Karpas-422 (cell line): ENCODE data around the gene BCKDHB. TPM values are rescaled to one million over a fixed set of nuclear protein-coding genes. Genes with fewer than 3 reads are reported as not detected.

Experiments used
- DNase-seq: peaks from one replicate; pipeline ENCODE4 v3.0.0-alpha.2; 2015
- H2AFZ ChIP-seq: fragments of 200-600 bp; sonication (generic); 2 replicates; pipeline ENCODE4 v1.6.1; 2014; ENCODE audit warnings: antibody characterized with exemption, low read length, mixed read lengths
- H3K27ac ChIP-seq: fragments of 200-600 bp; sonication (generic); 2 replicates; pipeline ENCODE4 v1.5.1; 2014; ENCODE audit warnings: mild to moderate bottlenecking, low read length, moderate library complexity
- H3K27me3 ChIP-seq: fragments of 200-600 bp; sonication (generic); 2 replicates; pipeline ENCODE4 v1.6.1; 2014; ENCODE audit warnings: low read length, mixed read lengths
- H3K36me3 ChIP-seq: fragments of 200-600 bp; sonication (generic); 2 replicates; pipeline ENCODE4 v1.6.1; 2014; ENCODE audit warnings: low read length, mixed read lengths; ENCODE audit not compliant: insufficient read depth
- H3K4me1 ChIP-seq: fragments of 200-600 bp; sonication (generic); 2 replicates; pipeline ENCODE4 v1.6.1; 2014; ENCODE audit warnings: mild to moderate bottlenecking, low read length, mixed read lengths
- H3K4me2 ChIP-seq: fragments of 200-600 bp; sonication (generic); 2 replicates; pipeline ENCODE4 v1.6.1; 2014; ENCODE audit warnings: low read length, low read depth, mild to moderate bottlenecking; ENCODE audit not compliant: poor library complexity, severe bottlenecking
- H3K4me3 ChIP-seq: fragments of 200-600 bp; sonication (generic); 2 replicates; pipeline ENCODE4 v1.5.1; 2014; ENCODE audit warnings: mild to moderate bottlenecking, antibody characterized with exemption, low read length, mixed read lengths
- H3K79me2 ChIP-seq: fragments of 200-600 bp; sonication (generic); 2 replicates; pipeline ENCODE4 v1.6.1; 2014; ENCODE audit warnings: mild to moderate bottlenecking, low read length, mixed read lengths
- H3K9ac ChIP-seq: fragments of 200-600 bp; sonication (generic); 2 replicates; pipeline ENCODE4 v1.6.0; 2014; ENCODE audit warnings: low read length
- H3K9me2 ChIP-seq: fragments of 200-600 bp; sonication (generic), shearing (Covaris generic); replicated peaks from 2 replicates; pipeline ENCODE4 v1.6.0; 2014; ENCODE audit warnings: mild to moderate bottlenecking, low read length, moderate library complexity; ENCODE audit not compliant: insufficient read depth
- H3K9me3 ChIP-seq: fragments of 300-700, 200-600 bp; sonication (generic); 2 replicates; pipeline ENCODE4 v1.6.1; 2014; ENCODE audit warnings: low read length, mixed read lengths
- H4K20me1 ChIP-seq: fragments of 200-600 bp; sonication (generic); 2 replicates; pipeline ENCODE4 v1.6.1; 2014; ENCODE audit warnings: mild to moderate bottlenecking, antibody characterized with exemption, low read length, low read depth; ENCODE audit not compliant: insufficient read depth
- total RNA-seq: library from RNA; depleted of rRNA; stranded (reverse); fragments of >200 nt; shearing (Covaris generic); gene quantifications from 2 replicates; pipeline ENCODE4 v1.2.3, GENCODE V29; 2014; ENCODE audit warnings: low replicate concordance

The BCKDHB gene
- total RNA-seq, 1 experiment from 2014 or later: 58.3 TPM

- Histone ChIP-seq H3K9me3 (no peaks in the 10 kb centered on the region; the same call in 1 of the 2 replicates), H3K9ac (no peak overlapping the region), H3K9me2 (no peaks in the 10 kb centered on the region), H3K79me2 (peaks cover 25% of the 10 kb centered on the region), H3K27ac (no peak overlapping the region), H3K4me2 (no peak overlapping the region), H2AFZ (no peak overlapping the region), H3K27me3 (no peaks in the 10 kb centered on the region), H3K4me3 (no peak overlapping the region), H3K36me3 (peaks cover 32% of the 10 kb centered on the region), H3K4me1 (no peaks in the 10 kb centered on the region), H4K20me1 (no peaks in the 10 kb centered on the region)
- DNase-seq: no peak
Measured at GRCh38 chr6:80134065-80134464, 27.6 kb downstream of the BCKDHB start.

DNA sequence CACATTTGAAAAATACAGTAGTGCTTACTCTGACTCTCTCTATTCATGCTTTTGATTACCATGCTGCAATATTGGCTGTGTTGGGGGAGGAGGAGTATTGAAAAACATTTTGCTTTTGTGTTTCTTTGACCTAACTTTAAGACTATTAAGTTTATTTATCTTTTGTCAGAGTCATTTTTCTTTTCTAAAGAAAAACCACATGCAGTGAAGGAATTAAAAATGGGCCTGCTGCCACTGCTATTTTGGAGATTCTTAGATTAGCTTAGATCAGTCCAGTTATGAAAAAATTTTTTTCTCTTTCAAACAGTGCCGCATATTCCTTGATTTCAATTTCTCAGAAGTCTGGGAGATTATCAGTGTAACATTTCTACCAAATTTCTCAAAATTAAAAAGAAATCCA lies 36.1 kb downstream of the BCKDHB start:
- Histone ChIP-seq H3K9me3 (no peaks in the 10 kb centered on the region; the same call in 1 of the 2 replicates), H3K79me2 (peaks cover 41% of the 10 kb centered on the region), H2AFZ (no peak overlapping the region), H3K9ac (no peak overlapping the region), H3K27ac (no peak overlapping the region), H3K4me1 (no peaks in the 10 kb centered on the region), H3K4me2 (no peak overlapping the region), H3K27me3 (no peaks in the 10 kb centered on the region), H3K9me2 (no peaks in the 10 kb centered on the region), H4K20me1 (no peaks in the 10 kb centered on the region), H3K36me3 (peaks cover 9% of the 10 kb centered on the region; the same call in 1 of the 2 replicates), H3K4me3 (no peak overlapping the region)
- DNase-seq: no peak

GRCh38 chr6:80143419-80143937 lies 37.0 kb downstream of the BCKDHB start:
- H3K4me1 ChIP-seq: no peaks in the 10 kb centered on the region
- H4K20me1 ChIP-seq: no peaks in the 10 kb centered on the region
- H3K79me2 ChIP-seq: peaks cover 37% of the 10 kb centered on the region
- H3K9ac ChIP-seq: no peak overlapping the region
- no peak overlapping the region for H3K27ac ChIP-seq
- no peaks in the 10 kb centered on the region for H3K9me2 ChIP-seq
- H3K4me2 ChIP-seq: no peak overlapping the region
- no peak overlapping the region for H2AFZ ChIP-seq
- no peak for DNase-seq
- no peaks in the 10 kb centered on the region for H3K27me3 ChIP-seq
- peaks cover 18% of the 10 kb centered on the region; the same call in 1 of the 2 replicates for H3K36me3 ChIP-seq
- no peak overlapping the region for H3K4me3 ChIP-seq
- H3K9me3 ChIP-seq: no peaks in the 10 kb centered on the region

- no peaks in the 10 kb centered on the region for H3K9me3 ChIP-seq
- H3K4me1 ChIP-seq: no peaks in the 10 kb centered on the region
- H4K20me1 ChIP-seq: no peaks in the 10 kb centered on the region
- H3K4me3 ChIP-seq: no peak overlapping the region
- no peaks in the 10 kb centered on the region for H3K27me3 ChIP-seq
- H3K9ac ChIP-seq: no peak overlapping the region
- no peak overlapping the region for H3K27ac ChIP-seq
- H3K36me3 ChIP-seq: peaks cover 19% of the 10 kb centered on the region; the same call in 1 of the 2 replicates
- no peak overlapping the region for H3K4me2 ChIP-seq
- DNase-seq: no peak
- H3K9me2 ChIP-seq: no peaks in the 10 kb centered on the region
- H3K79me2 ChIP-seq: peaks cover 37% of the 10 kb centered on the region
- H2AFZ ChIP-seq: no peak overlapping the region
Measured at GRCh38 chr6:80144753-80145315, 38.4 kb downstream of the BCKDHB start.

DNA sequence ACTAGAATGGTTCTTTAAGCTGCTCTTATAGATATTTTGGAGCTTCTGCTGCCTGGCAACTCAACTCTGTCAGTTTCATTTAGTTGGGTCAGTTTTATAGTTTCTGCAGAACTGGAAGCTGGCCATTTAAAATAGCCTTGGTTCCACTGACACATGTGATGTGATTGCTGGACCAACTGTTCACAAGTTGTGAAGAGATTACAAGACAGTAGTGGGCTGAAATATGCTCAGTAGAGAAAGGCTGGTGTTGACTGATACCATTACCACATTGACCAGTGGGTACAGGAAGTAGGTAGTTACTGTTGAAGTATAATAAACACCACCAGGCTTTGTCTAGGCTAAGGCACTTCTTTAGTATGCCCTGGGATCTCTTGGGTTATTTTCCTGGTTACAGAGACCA lies 39.0 kb downstream of the BCKDHB start:
- Histone ChIP-seq H2AFZ (no peak overlapping the region), H3K9me2 (no peaks in the 10 kb centered on the region), H3K79me2 (peaks cover 37% of the 10 kb centered on the region), H3K9me3 (no peaks in the 10 kb centered on the region), H3K4me1 (no peaks in the 10 kb centered on the region), H4K20me1 (no peaks in the 10 kb centered on the region), H3K27me3 (no peaks in the 10 kb centered on the region), H3K4me2 (no peak overlapping the region), H3K9ac (no peak overlapping the region), H3K4me3 (no peak overlapping the region), H3K36me3 (peaks cover 19% of the 10 kb centered on the region; the same call in 1 of the 2 replicates), H3K27ac (no peak overlapping the region)
- no peak for DNase-seq

- Histone ChIP-seq H3K9me2 (no peaks in the 10 kb centered on the region), H3K9me3 (no peaks in the 10 kb centered on the region), H2AFZ (no peak overlapping the region), H3K9ac (no peak overlapping the region), H3K4me1 (no peaks in the 10 kb centered on the region), H4K20me1 (no peaks in the 10 kb centered on the region), H3K27me3 (no peaks in the 10 kb centered on the region), H3K27ac (no peak overlapping the region), H3K4me3 (no peak overlapping the region), H3K79me2 (peaks cover 40% of the 10 kb centered on the region), H3K4me2 (no peak overlapping the region), H3K36me3 (peaks cover 19% of the 10 kb centered on the region; the same call in 1 of the 2 replicates)
- no peak for DNase-seq
Measured at GRCh38 chr6:80145921-80146320, 39.5 kb downstream of the BCKDHB start.

DNA sequence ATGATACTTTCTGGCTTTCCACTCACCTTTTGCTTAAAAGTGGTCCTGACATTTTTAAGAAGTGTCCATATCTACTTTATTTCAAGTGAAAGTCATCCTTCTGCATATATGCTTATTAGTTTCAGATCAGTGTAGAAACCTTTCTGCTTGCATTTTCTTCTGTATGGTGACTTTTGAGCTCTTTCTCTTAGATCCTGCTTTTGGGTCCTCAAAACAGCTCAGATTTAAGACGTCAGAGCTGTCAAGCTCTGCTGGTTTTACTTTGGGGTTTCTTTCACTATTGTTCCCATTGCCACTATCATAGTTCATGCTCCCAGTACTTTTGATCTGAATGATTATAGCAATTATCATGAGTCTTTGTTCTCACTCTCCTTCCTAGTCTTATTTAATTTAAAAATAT lies 41.7 kb downstream of the BCKDHB start:
- Histone ChIP-seq H3K4me1 (no peaks in the 10 kb centered on the region), H3K9ac (no peak overlapping the region), H3K36me3 (peaks cover 15% of the 10 kb centered on the region; the same call in 1 of the 2 replicates), H3K4me2 (no peak overlapping the region), H3K9me2 (no peaks in the 10 kb centered on the region), H3K27ac (no peak overlapping the region), H3K4me3 (no peak overlapping the region), H3K27me3 (no peaks in the 10 kb centered on the region), H2AFZ (no peak overlapping the region), H3K79me2 (peaks cover 30% of the 10 kb centered on the region), H4K20me1 (no peaks in the 10 kb centered on the region), H3K9me3 (no peaks in the 10 kb centered on the region)
- DNase-seq: no peak

DNA sequence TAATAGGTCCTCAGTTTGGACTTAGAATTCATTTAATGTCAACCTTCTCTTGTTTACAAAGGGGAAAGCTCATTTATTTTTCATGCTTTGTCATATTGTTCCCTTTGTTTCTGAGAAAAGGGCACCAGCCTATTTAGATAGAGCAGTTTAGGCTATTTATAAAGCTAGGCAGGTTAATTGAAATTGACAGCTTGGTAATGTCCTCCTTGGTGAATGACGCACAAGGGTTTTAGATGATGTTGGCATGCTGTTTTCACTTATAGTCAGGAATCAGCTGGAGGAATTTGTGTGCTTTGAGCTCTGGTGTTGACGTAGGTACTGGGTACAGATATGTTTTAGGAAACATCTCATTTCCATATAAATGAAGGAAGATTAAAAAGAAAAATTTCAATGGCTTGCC lies 45.2 kb downstream of the BCKDHB start:
- H3K27me3 ChIP-seq: no peaks in the 10 kb centered on the region
- H3K9me3 ChIP-seq: no peaks in the 10 kb centered on the region
- peaks cover 12% of the 10 kb centered on the region; the same call in 1 of the 2 replicates for H3K36me3 ChIP-seq
- no peak overlapping the region for H2AFZ ChIP-seq
- no peaks in the 10 kb centered on the region for H3K4me1 ChIP-seq
- no peak overlapping the region for H3K27ac ChIP-seq
- no peaks in the 10 kb centered on the region for H3K9me2 ChIP-seq
- no peak overlapping the region for H3K9ac ChIP-seq
- no peak for DNase-seq
- no peak overlapping the region for H3K4me3 ChIP-seq
- H3K79me2 ChIP-seq: peaks cover 34% of the 10 kb centered on the region
- no peaks in the 10 kb centered on the region for H4K20me1 ChIP-seq
- no peak overlapping the region for H3K4me2 ChIP-seq
